HepG2 (cell line): ENCODE measurements around the gene GMCL2. TPM values are rescaled to one million over a fixed set of nuclear protein-coding genes. Genes with fewer than 3 reads are reported as not detected.

ENCODE experiments used
- ATAC-seq: fragments of 200-7000 bp; cut with Tn5 transposase; 3 replicates; pipeline ENCODE4 v1.9.1; 2020; ENCODE audit warnings: mild to moderate bottlenecking, moderate library complexity
- BruUV-seq: library from RNA; stranded (reverse); fragments of 400-500 nt; replicated peaks from 2 replicates; lab custom pipeline; 2021; lab: Mats Ljungman, UMichigan
- CTCF ChIA-PET: fragments of 300-600 bp; formaldehyde crosslinking; extraction: SDS; loops from one replicate; lab custom pipeline; 2021; ENCODE audit warnings: low total read pairs, inconsistent platforms, low intra/inter-chr PET ratio; lab: Yijun Ruan, JAX
- POLR2A ChIA-PET: fragments of 350-600 bp; sonication (Branson Sonifier 250); formaldehyde crosslinking; loops from one replicate; lab custom pipeline; 2020; ENCODE audit warnings: antibody characterized with exemption, inconsistent platforms; lab: Yijun Ruan, JAX
- DNase-seq: peaks from one replicate; pipeline ENCODE4 v3.0.0-alpha.2; 2015; ENCODE audit warnings: low spot score
- FAIRE-seq: peaks from 3 replicates; lab custom pipeline; 2011; peaks lifted over from hg19 to GRCh38; lab: Jason Lieb, UNC
- H2AFZ ChIP-seq: one replicate; pipeline ENCODE4 v1.6.1; 2011; ENCODE audit warnings: low read length, inconsistent platforms
- H3K27ac ChIP-seq: fragments of 300-600 bp; 3 replicates; pipeline ENCODE4 v1.8.0; 2011; ENCODE audit warnings: mixed run types, mild to moderate bottlenecking, mixed read lengths, low read length, inconsistent platforms; ENCODE audit not compliant: insufficient read depth; ENCODE audit errors: extremely low read length
- H3K27me3 ChIP-seq, 2 experiments: fragments of 200-600 bp in 1 of 2; 2 replicates in 1 of 2; 3 replicates in 1 of 2; pipeline versions ENCODE4 v1.6.0 to v1.8.0; 2011; ENCODE audit warnings: low read length in 2 of 2, mild to moderate bottlenecking in 2 of 2, moderate library complexity in 2 of 2, inconsistent platforms in 1 of 2; ENCODE audit not compliant: insufficient read depth in 2 of 2, control insufficient read depth in 1 of 2
- H3K36me3 ChIP-seq, 2 experiments: fragments of 200-600 bp in 1 of 2; replicated peaks in 1 of 2; 2 replicates in 1 of 2; 3 replicates in 1 of 2; pipeline versions ENCODE4 v1.5.1 to v1.8.0; 2011; ENCODE audit warnings: low read length in 2 of 2, inconsistent platforms in 1 of 2; ENCODE audit not compliant: insufficient read depth in 2 of 2, control insufficient read depth in 1 of 2
- H3K4me1 ChIP-seq: 2 replicates; pipeline ENCODE4 v1.5.1; 2012; ENCODE audit warnings: low read length, inconsistent platforms; ENCODE audit not compliant: insufficient read depth
- H3K4me2 ChIP-seq: 2 replicates; pipeline ENCODE4 v1.6.0; 2011; ENCODE audit warnings: low read depth, low read length, inconsistent platforms
- H3K4me3 ChIP-seq, 3 experiments: fragments of 200-600 bp in 1 of 3; sonication (generic), shearing (Covaris generic) in 1 of 3; replicated peaks in 1 of 3; 2 replicates each; pipeline ENCODE4 v1.5.1; 2011 to 2016; ENCODE audit warnings: low read length in 3 of 3, inconsistent platforms in 2 of 3, low read depth in 2 of 3, mild to moderate bottlenecking in 2 of 3, control low read depth in 1 of 3, mixed read lengths in 1 of 3; ENCODE audit not compliant: insufficient read depth in 1 of 3
- H3K79me2 ChIP-seq: one replicate; pipeline ENCODE4 v1.6.1; 2011; ENCODE audit warnings: low read length, inconsistent platforms; ENCODE audit not compliant: insufficient read depth
- H3K9ac ChIP-seq: 2 replicates; pipeline ENCODE4 v1.6.0; 2011; ENCODE audit warnings: mild to moderate bottlenecking, low read depth, low read length, inconsistent platforms; ENCODE audit not compliant: insufficient read depth
- H3K9me3 ChIP-seq: 2 replicates; pipeline ENCODE4 v1.5.1; 2012; ENCODE audit warnings: mild to moderate bottlenecking, low read length
- H4K20me1 ChIP-seq: 2 replicates; pipeline ENCODE4 v1.6.0; 2011; ENCODE audit warnings: inconsistent platforms, mild to moderate bottlenecking, low read length, moderate library complexity; ENCODE audit not compliant: insufficient read depth
- FOXA1 ChIP-seq, 2 experiments: fragments of 450-650 bp in 1 of 2; sonication (generic) in 1 of 2; formaldehyde crosslinking in 1 of 2; IDR thresholded peaks; 2 replicates each; pipeline versions ENCODE4 v1.4.0 to v1.6.1; 2016 to 2020; ENCODE audit warnings: missing genetic modification reagents in 1 of 2
- KDM1A ChIP-seq: IDR thresholded peaks from 2 replicates; pipeline ENCODE4 v1.6.1; 2016; ENCODE audit warnings: missing compliant biosample characterization
- NONO ChIP-seq, 2 experiments: fragments of 450-650 bp in 1 of 2; sonication (generic) in 1 of 2; formaldehyde crosslinking in 1 of 2; IDR thresholded peaks in 1 of 2; conservative IDR thresholded peaks in 1 of 2; 2 replicates each; pipeline versions ENCODE4 v1.6.1 to v1.8.0; 2017 to 2022; ENCODE audit warnings: mild to moderate bottlenecking in 1 of 2, missing genetic modification reagents in 1 of 2, moderate library complexity in 1 of 2
- POLR2A ChIP-seq, 2 experiments: IDR thresholded peaks; 2 replicates each; pipeline ENCODE4 v1.6.1; 2011; ENCODE audit warnings: low read depth in 2 of 2, low read length in 2 of 2, mild to moderate bottlenecking in 1 of 2, moderate library complexity in 1 of 2; ENCODE audit not compliant: insufficient read depth in 1 of 2
- POLR2AphosphoS2 ChIP-seq: IDR thresholded peaks from 2 replicates; pipeline ENCODE4 v1.6.1; 2011; ENCODE audit warnings: low read depth, low read length, improper control_type of control experiment
- POLR2AphosphoS5 ChIP-seq: IDR thresholded peaks from 2 replicates; pipeline ENCODE4 v1.6.1; 2012; ENCODE audit warnings: low read depth, low read length
- POLR2G ChIP-seq: fragments of 200-400 bp; formaldehyde crosslinking; IDR thresholded peaks from 2 replicates; pipeline ENCODE4 v1.6.1; 2018; ENCODE audit warnings: mild to moderate bottlenecking, low read depth, low read length, moderate library complexity
- RBFOX2 ChIP-seq: fragments of 200-400 bp; formaldehyde crosslinking; IDR thresholded peaks from 2 replicates; pipeline ENCODE4 v1.6.1; 2017; ENCODE audit warnings: low read depth, mild to moderate bottlenecking, low read length
- RBM22 ChIP-seq: fragments of 200-400 bp; formaldehyde crosslinking; optimal IDR thresholded peaks from 2 replicates; pipeline ENCODE3; 2017; ENCODE audit warnings: mild to moderate bottlenecking, low read length, moderate library complexity
- ZNF782 ChIP-seq: sonication (generic); formaldehyde crosslinking; IDR thresholded peaks from 2 replicates; pipeline ENCODE4 v1.4.0; 2020; ENCODE audit warnings: missing genetic modification reagents, mild to moderate bottlenecking, borderline replicate concordance
- WGBS: methylation state at CpG from one replicate; pipeline ENCODE4 v1.1.6; 2017; ENCODE audit warnings: low lambda C conversion rate; 5-methylcytosine and 5-hydroxymethylcytosine counted together
- in situ Hi-C: cut with HindIII; loops from 2 replicates; pipeline ENCODE4 v1.10.0; 2017; ENCODE audit warnings: low pct_unique_long_range_greater_than_20kb; ENCODE audit not compliant: extremely low pct_ligation_motif_present
- intact Hi-C: fragments of 100-400 bp; cut with micrococcal nuclease; formaldehyde crosslinking; loops from one replicate; pipeline ENCODE4 v1.10.0; 2022; ENCODE audit not compliant: unreplicated experiment
- polyA plus RNA-seq, 8 experiments: library from polyadenylated mRNA; depleted of rRNA in 3 of 8; stranded (reverse) in 7 of 8; unstranded in 1 of 8; fragments of >200 nt; fragmentation: Illumina TruSeq in 4 of 8; extraction: Trizol in 4 of 8; gene quantifications; 2 replicates each; pipeline versions ENCODE4 v1.2.1 to v1.2.3, GENCODE V29; 2011 to 2016; ENCODE audit warnings: low read depth in 4 of 8, missing spikeins in 1 of 8, mixed read lengths in 1 of 8; ENCODE audit not compliant: insufficient read depth in 1 of 8
- total RNA-seq, 5 experiments: library from RNA; depleted of rRNA; stranded (reverse); fragments of >200 nt; fragmentation: Illumina TruSeq; extraction: Trizol; gene quantifications; 2 replicates each; pipeline ENCODE4 v1.2.3, GENCODE V29; 2016; ENCODE audit warnings: low read depth in 1 of 5
- TF ChIP-seq, protein P1 (sequence below): sonication (generic); formaldehyde crosslinking; IDR thresholded peaks from 2 replicates; pipeline ENCODE4 v1.9.0; 2021; ENCODE audit warnings: missing genetic modification reagents, mild to moderate bottlenecking, borderline replicate concordance
- TF ChIP-seq, protein P2 (sequence below): IDR thresholded peaks from 2 replicates; pipeline ENCODE4 v1.6.1; 2016; ENCODE audit warnings: low read depth, borderline replicate concordance
- TF ChIP-seq, protein P3 (sequence below): sonication (generic); formaldehyde crosslinking; conservative IDR thresholded peaks from 2 replicates; pipeline ENCODE4 v1.4.0; 2020; ENCODE audit warnings: missing genetic modification reagents

The GMCL2 gene
- total and polyA plus RNA-seq, 2 of the 13 experiments (the other 11 are each of a cell fraction or from before 2014, with no cell fraction given) = 0.03 TPM; not detected in 1

DNA sequence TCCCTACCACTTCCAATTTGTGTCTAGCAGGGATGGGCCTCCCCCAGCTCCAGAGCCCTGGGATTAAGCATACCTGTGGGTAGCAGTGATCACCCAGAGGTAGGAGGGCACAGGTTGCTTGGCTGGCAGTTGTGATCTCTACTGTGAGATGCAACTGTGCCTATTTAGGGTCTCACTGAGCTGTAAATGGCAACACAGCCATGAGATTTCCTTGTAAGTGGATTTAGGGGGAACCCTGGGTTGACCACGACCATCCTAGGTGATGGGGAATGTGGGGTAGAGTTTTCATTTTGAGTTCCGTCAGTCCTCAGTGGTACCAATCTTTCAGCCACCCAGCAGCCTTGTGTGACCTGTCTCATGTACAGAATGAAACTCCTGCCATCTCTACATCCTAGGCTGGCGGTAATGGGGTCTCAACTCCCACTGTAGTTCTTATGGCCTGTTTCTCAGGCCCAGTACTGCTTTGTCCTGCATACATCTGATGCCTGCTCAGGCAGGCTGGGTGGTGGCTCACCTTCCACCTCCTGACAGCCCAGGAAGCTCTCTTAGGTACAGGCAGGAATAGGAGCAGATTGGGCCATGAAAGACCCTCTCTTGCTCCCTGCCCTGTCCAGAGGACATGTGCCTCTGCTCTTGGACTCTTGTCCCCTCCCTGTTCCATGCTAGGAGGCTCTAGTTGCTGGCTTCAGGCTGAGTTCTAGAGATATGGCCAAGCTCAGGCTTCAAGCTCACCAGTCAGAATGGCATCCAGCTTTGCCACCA is 25.3 kb upstream of the GMCL2 start:
- ATAC-seq = peak; percentile 5
- H3K9ac ChIP-seq = no peak overlapping the region
- H3K4me1 ChIP-seq = peaks cover 28% of the 10 kb centered on the region
- in situ Hi-C loops (no loop called here), intact Hi-C loops (no loop called here)
- H3K79me2 ChIP-seq = peaks cover 5% of the 10 kb centered on the region
- POLR2A ChIA-PET = interaction anchor here (0.7 to 2.6 kb wide), 4 partner anchors 8 to 23 kb away, joined by 3 to 15 read pairs (median 4); partner anchors contain the start of genes HNRNPAB and PHYKPL
- CTCF ChIA-PET = no interaction called here
- no peak overlapping the region for H3K4me3 ChIP-seq
- FAIRE-seq = no peak
- DNase-seq = no peak
- no peaks in the 10 kb centered on the region for H3K27me3 ChIP-seq
- H2AFZ ChIP-seq = no peak overlapping the region
- no peak overlapping the region for H3K4me2 ChIP-seq
- H3K9me3 ChIP-seq = no peaks in the 10 kb centered on the region
- H3K27ac ChIP-seq = no peak overlapping the region
- no TSS peak for BruUV-seq
- TF ChIP-seq, protein P1, sequence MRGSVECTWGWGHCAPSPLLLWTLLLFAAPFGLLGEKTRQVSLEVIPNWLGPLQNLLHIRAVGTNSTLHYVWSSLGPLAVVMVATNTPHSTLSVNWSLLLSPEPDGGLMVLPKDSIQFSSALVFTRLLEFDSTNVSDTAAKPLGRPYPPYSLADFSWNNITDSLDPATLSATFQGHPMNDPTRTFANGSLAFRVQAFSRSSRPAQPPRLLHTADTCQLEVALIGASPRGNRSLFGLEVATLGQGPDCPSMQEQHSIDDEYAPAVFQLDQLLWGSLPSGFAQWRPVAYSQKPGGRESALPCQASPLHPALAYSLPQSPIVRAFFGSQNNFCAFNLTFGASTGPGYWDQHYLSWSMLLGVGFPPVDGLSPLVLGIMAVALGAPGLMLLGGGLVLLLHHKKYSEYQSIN (CRISPR knock-in tag) = no peak
- peak; percentile 18; the same call in 1 of the 2 replicates for TF ChIP-seq POLR2AphosphoS5
- no peak for TF ChIP-seq NONO (IDR thresholded peaks at IDR 0.05)
- TF ChIP-seq NONO (CRISPR knock-in tag; conservative IDR thresholded peaks at IDR 0.05) = peak; percentile 28; the same call in 1 of the 2 replicates
- TF ChIP-seq, protein P2, sequence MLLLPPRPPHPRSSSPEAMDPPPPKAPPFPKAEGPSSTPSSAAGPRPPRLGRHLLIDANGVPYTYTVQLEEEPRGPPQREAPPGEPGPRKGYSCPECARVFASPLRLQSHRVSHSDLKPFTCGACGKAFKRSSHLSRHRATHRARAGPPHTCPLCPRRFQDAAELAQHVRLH (CRISPR knock-in tag) = no peak
- peak; percentile 7 for TF ChIP-seq RBM22
- peak; percentile 30 for TF ChIP-seq POLR2G
- peak; percentile 33 for TF ChIP-seq POLR2AphosphoS2
- peak in 1 of 2 experiments; percentile 48; a peak in 2 of 4 replicates for TF ChIP-seq POLR2A (IDR thresholded peaks at IDR 0.05; ENCODE audit: insufficient read depth in 1 of 2, low read depth in 2 of 2, low read length in 2 of 2)
- no peak for TF ChIP-seq FOXA1 (IDR thresholded peaks at IDR 0.05)
- no peak for TF ChIP-seq FOXA1 (CRISPR knock-in tag; IDR thresholded peaks at IDR 0.05)
- peak; percentile 3; the same call in 1 of the 2 replicates for TF ChIP-seq RBFOX2
- TF ChIP-seq ZNF782 (CRISPR knock-in tag) = no peak
- TF ChIP-seq, protein P3, sequence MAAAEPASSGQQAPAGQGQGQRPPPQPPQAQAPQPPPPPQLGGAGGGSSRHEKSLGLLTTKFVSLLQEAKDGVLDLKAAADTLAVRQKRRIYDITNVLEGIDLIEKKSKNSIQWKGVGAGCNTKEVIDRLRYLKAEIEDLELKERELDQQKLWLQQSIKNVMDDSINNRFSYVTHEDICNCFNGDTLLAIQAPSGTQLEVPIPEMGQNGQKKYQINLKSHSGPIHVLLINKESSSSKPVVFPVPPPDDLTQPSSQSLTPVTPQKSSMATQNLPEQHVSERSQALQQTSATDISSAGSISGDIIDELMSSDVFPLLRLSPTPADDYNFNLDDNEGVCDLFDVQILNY (CRISPR knock-in tag) = no peak
- TF ChIP-seq KDM1A (CRISPR knock-in tag) = no peak
- 93% methylated on average over 2 of the region's 3 CpGs for WGBS
- peaks cover 16% of the 10 kb centered on the region for H4K20me1 ChIP-seq
- H3K36me3 ChIP-seq = peaks cover 18 to 94% of the 10 kb centered on the region in 2 experiments
